IMR-90 (cell line): ENCODE results near the gene LAMA5. TPM values are rescaled to one million over a fixed set of nuclear protein-coding genes. Genes with fewer than 3 reads are reported as not detected.

Source experiments
- ATAC-seq: fragments of 200-7000 bp; cut with Tn5 transposase; 2 replicates; pipeline ENCODE4 v1.9.1; 2020; ENCODE audit warnings: low read depth, mild to moderate bottlenecking, moderate library complexity
- BruUV-seq: library from RNA; stranded (reverse); fragments of 400-500 nt; replicated peaks from 2 replicates; lab custom pipeline; 2021; lab: Mats Ljungman, UMichigan
- CTCF ChIA-PET: fragments of 300-600 bp; formaldehyde crosslinking; extraction: SDS; loops from one replicate; lab custom pipeline; 2021; ENCODE audit warnings: antibody characterized with exemption; lab: Yijun Ruan, JAX
- POLR2A ChIA-PET: fragments of 300-600 bp; sonication (Branson Sonifier 250); formaldehyde crosslinking; loops from one replicate; lab custom pipeline; 2022; ENCODE audit warnings: antibody characterized with exemption; ENCODE audit not compliant: unreplicated experiment; lab: Charles Lee
- DNase-seq: peaks from one replicate; pipeline ENCODE4 v3.0.0; 2013
- H2AFZ ChIP-seq: replicated peaks from 2 replicates; pipeline ENCODE3; 2013; ENCODE audit warnings: low read length, mild to moderate bottlenecking; ENCODE audit not compliant: poor library complexity
- H2AK5ac ChIP-seq: 2 replicates; pipeline ENCODE4 v1.6.1; 2013; ENCODE audit warnings: low read depth, low read length, inconsistent platforms
- H2AK9ac ChIP-seq: replicated peaks from 2 replicates; pipeline ENCODE3; 2013; ENCODE audit warnings: mild to moderate bottlenecking, low read depth, low read length, moderate library complexity; ENCODE audit not compliant: poor library complexity
- H2BK120ac ChIP-seq: 2 replicates; pipeline ENCODE4 v1.6.1; 2013; ENCODE audit warnings: low read depth, low read length, inconsistent platforms
- H2BK15ac ChIP-seq: 3 replicates; pipeline ENCODE4 v1.6.1; 2013; ENCODE audit warnings: low read depth, low read length, inconsistent platforms
- H2BK20ac ChIP-seq: 2 replicates; pipeline ENCODE4 v1.6.1; 2013; ENCODE audit warnings: low read depth, mild to moderate bottlenecking, inconsistent platforms, low read length, moderate library complexity
- H2BK5ac ChIP-seq: 2 replicates; pipeline ENCODE4 v1.6.1; 2013; ENCODE audit warnings: mild to moderate bottlenecking, low read depth, low read length, inconsistent platforms; ENCODE audit not compliant: poor library complexity, severe bottlenecking
- H3K14ac ChIP-seq: replicated peaks from 2 replicates; pipeline ENCODE4 v1.6.1; 2013; ENCODE audit warnings: low read depth, low read length, inconsistent platforms
- H3K18ac ChIP-seq: 2 replicates; pipeline ENCODE4 v1.6.1; 2013; ENCODE audit warnings: low read depth, low read length, control low read depth
- H3K23ac ChIP-seq: 2 replicates; pipeline ENCODE4 v1.6.1; 2013; ENCODE audit warnings: low read depth, low read length, inconsistent platforms
- H3K27ac ChIP-seq: 2 replicates; pipeline ENCODE4 v1.5.1; 2013; ENCODE audit warnings: mild to moderate bottlenecking, control low read depth, low read length; ENCODE audit not compliant: insufficient read depth
- H3K27me3 ChIP-seq: 2 replicates; pipeline ENCODE4 v1.6.1; 2013; ENCODE audit warnings: low read length; ENCODE audit not compliant: control insufficient read depth, insufficient read depth
- H3K36me3 ChIP-seq: 2 replicates; pipeline ENCODE4 v1.6.1; 2013; ENCODE audit warnings: low read length, mixed read lengths; ENCODE audit not compliant: control insufficient read depth, insufficient read depth
- H3K4ac ChIP-seq: 2 replicates; pipeline ENCODE4 v1.6.1; 2013; ENCODE audit warnings: low read depth, low read length, inconsistent platforms
- H3K4me1 ChIP-seq: 2 replicates; pipeline ENCODE4 v1.6.1; 2013; ENCODE audit warnings: low read length, mixed read lengths; ENCODE audit not compliant: control insufficient read depth, insufficient read depth
- H3K4me2 ChIP-seq: 2 replicates; pipeline ENCODE4 v1.6.1; 2013; ENCODE audit warnings: low read depth, mild to moderate bottlenecking, control low read depth, low read length, moderate library complexity
- H3K4me3 ChIP-seq: 2 replicates; pipeline ENCODE4 v1.5.1; 2013; ENCODE audit warnings: low read depth, mild to moderate bottlenecking, control low read depth, low read length, moderate library complexity; ENCODE audit not compliant: insufficient read depth
- H3K56ac ChIP-seq: 2 replicates; pipeline ENCODE4 v1.6.1; 2013; ENCODE audit warnings: low read length, inconsistent platforms; ENCODE audit not compliant: insufficient read depth; ENCODE audit errors: extremely low read depth
- H3K79me1 ChIP-seq, 2 experiments: 2 replicates each; pipeline ENCODE4 v1.6.1; 2013; ENCODE audit warnings: low read length in 2 of 2, inconsistent platforms in 1 of 2, low read depth in 1 of 2
- H3K9ac ChIP-seq: 2 replicates; pipeline ENCODE4 v1.6.1; 2013; ENCODE audit warnings: low read depth, low read length, control low read depth
- H3K9me1 ChIP-seq: 2 replicates; pipeline ENCODE4 v1.6.1; 2013; ENCODE audit warnings: low read length, inconsistent platforms; ENCODE audit not compliant: insufficient read depth
- H3K9me3 ChIP-seq: 2 replicates; pipeline ENCODE4 v1.6.1; 2013; ENCODE audit warnings: low read length; ENCODE audit not compliant: control insufficient read depth, insufficient read depth
- H4K20me1 ChIP-seq: 2 replicates; pipeline ENCODE4 v1.6.1; 2013; ENCODE audit warnings: low read length, inconsistent platforms; ENCODE audit not compliant: insufficient read depth
- H4K5ac ChIP-seq: 2 replicates; pipeline ENCODE4 v1.6.1; 2013; ENCODE audit warnings: mild to moderate bottlenecking, low read depth, low read length, control low read depth
- H4K8ac ChIP-seq, 2 experiments: 2 replicates each; pipeline ENCODE4 v1.6.1; 2013; ENCODE audit warnings: low read depth in 2 of 2, low read length in 2 of 2, control low read depth in 1 of 2, inconsistent platforms in 1 of 2
- H4K91ac ChIP-seq: 2 replicates; pipeline ENCODE4 v1.6.1; 2013; ENCODE audit warnings: low read depth, low read length, inconsistent platforms; ENCODE audit not compliant: insufficient read depth
- BHLHE40 ChIP-seq: fragments of 150-350 bp; IDR thresholded peaks from 2 replicates; pipeline ENCODE4 v1.6.1; 2016; ENCODE audit warnings: mild to moderate bottlenecking, low read depth, low read length
- CEBPB ChIP-seq: IDR thresholded peaks from 2 replicates; pipeline ENCODE4 v1.6.1; 2012; ENCODE audit warnings: low read depth, low read length, improper control_type of control experiment
- CTCF ChIP-seq: conservative IDR thresholded peaks from 2 replicates; pipeline ENCODE4 v1.5.1; 2012; ENCODE audit warnings: mild to moderate bottlenecking, low read depth, low read length, improper control_type of control experiment
- ELK1 ChIP-seq: fragments of 150-350 bp; IDR thresholded peaks from 2 replicates; pipeline ENCODE4 v1.6.1; 2016; ENCODE audit warnings: low read depth, mild to moderate bottlenecking, low read length, moderate library complexity, borderline replicate concordance
- FOS ChIP-seq: fragments of 150-350 bp; IDR thresholded peaks from 2 replicates; pipeline ENCODE4 v1.6.1; 2016; ENCODE audit warnings: low read depth, low read length
- MAFK ChIP-seq: IDR thresholded peaks from 2 replicates; pipeline ENCODE4 v1.6.1; 2012; ENCODE audit warnings: low read depth, low read length, improper control_type of control experiment
- MXI1 ChIP-seq: IDR thresholded peaks from 2 replicates; pipeline ENCODE4 v1.6.1; 2012; ENCODE audit warnings: low read depth, mild to moderate bottlenecking, low read length, moderate library complexity, borderline replicate concordance
- NFE2L2 ChIP-seq: fragments of 150-350 bp; IDR thresholded peaks from 2 replicates; pipeline ENCODE4 v1.6.1; 2016; ENCODE audit warnings: low read depth, mild to moderate bottlenecking, low read length
- RAD21 ChIP-seq: IDR thresholded peaks from 2 replicates; pipeline ENCODE4 v1.6.1; 2012; ENCODE audit warnings: low read length, improper control_type of control experiment
- RCOR1 ChIP-seq: IDR thresholded peaks from 2 replicates; pipeline ENCODE4 v1.6.1; 2012; ENCODE audit warnings: mild to moderate bottlenecking, low read length, improper control_type of control experiment; ENCODE audit not compliant: insufficient replicate concordance
- SMC3 ChIP-seq: fragments of 150-350 bp; IDR thresholded peaks from 2 replicates; pipeline ENCODE4 v1.6.1; 2016; ENCODE audit warnings: low read depth, mild to moderate bottlenecking, antibody characterized with exemption, low read length, moderate library complexity
- USF2 ChIP-seq: fragments of 150-350 bp; IDR thresholded peaks from 2 replicates; pipeline ENCODE4 v1.6.1; 2017; ENCODE audit warnings: mild to moderate bottlenecking, antibody characterized with exemption, low read length, low read depth
- WGBS, 2 experiments: methylation state at CpG; one replicate each; pipeline versions ENCODE4 v1.1.5 to v1.1.7; 2013; ENCODE audit warnings: missing lambda C conversion rate in 2 of 2; ENCODE audit not compliant: insufficient read length in 1 of 2; ENCODE audit errors: extremely low coverage in 2 of 2; 5-methylcytosine and 5-hydroxymethylcytosine counted together
- dilution Hi-C: fragments of 300-500 bp; cut with HindIII; formaldehyde crosslinking; loops from one replicate; pipeline ENCODE4 v1.14.3; 2018; ENCODE audit warnings: low sequenced_read_pairs; ENCODE audit not compliant: unreplicated experiment
- in situ Hi-C: fragments of 300-500 bp; cut with MboI; formaldehyde crosslinking; loops from 3 replicates; pipeline ENCODE4 v1.14.3; 2019; ENCODE audit warnings: low sequenced_read_pairs, inconsistent platforms, mixed read lengths
- intact Hi-C: fragments of 100-400 bp; cut with micrococcal nuclease; formaldehyde crosslinking; loops from 2 replicates; pipeline ENCODE4 v1.10.0; 2022
- polyA plus RNA-seq, 3 experiments: library from polyadenylated mRNA; depleted of rRNA; stranded (reverse); fragments of >200 nt; gene quantifications; 2 replicates each; pipeline ENCODE4 v1.2.3, GENCODE V29; 2012; ENCODE audit warnings: low replicate concordance in 1 of 3
- total RNA-seq: library from RNA; depleted of rRNA; stranded (reverse); fragments of >200 nt; gene quantifications from 2 replicates; pipeline ENCODE4 v1.2.3, GENCODE V29; 2012

LAMA5 gene
- total and polyA plus RNA-seq, 2 of the 4 experiments (the other 2 are of a cell fraction) = 0.90 to 7.3 TPM

- in situ Hi-C loops = loop anchor here (25.0 kb wide), 1 partner anchor 364 kb away; no protein-coding TSS in a partner anchor
- H3K14ac ChIP-seq = no peak overlapping the region
- no peak overlapping the region for H3K4me2 ChIP-seq
- TF ChIP-seq ELK1 (no peak), RAD21 (peak; percentile 39), SMC3 (0 out of 2 replicates have a peak, but pooled peaks have one; percentile 26), MXI1 (no peak), CEBPB (no peak), MAFK (peak; percentile 52; the same call in 1 of the 2 replicates), BHLHE40 (no peak), USF2 (no peak), NFE2L2 (no peak), FOS (no peak), RCOR1 (no peak), CTCF (peak; percentile 42)
Observed at GRCh38 chr20:62376112-62377063, 9.3 kb upstream of the LAMA5 start.

More at GRCh38 chr20:62376112-62377063, 9.3 kb upstream of the LAMA5 start:
- Histone ChIP-seq H2BK120ac (peak overlapping the region; percentile 57), H2BK15ac (peak overlapping the region; percentile 37; the same call in 1 of the 3 replicates), H3K4me3 (no peak overlapping the region), H2AK5ac (0 out of 2 replicates have a peak overlapping the region, but pooled peaks have one; percentile 33), H3K23ac (no peak overlapping the region), H3K9me3 (no peaks in the 10 kb centered on the region), H2AFZ (peak overlapping the region; percentile 26), H2BK20ac (peak overlapping the region; percentile 44; the same call in 1 of the 2 replicates), H3K27me3 (no peaks in the 10 kb centered on the region), H4K91ac (peak overlapping the region; percentile 61), H2AK9ac (peak overlapping the region; percentile 17), H3K9me1 (peaks cover 7% of the 10 kb centered on the region; the same call in 1 of the 2 replicates), H2BK5ac (peak overlapping the region; percentile 37), H3K56ac (no peak overlapping the region), H3K79me1 (peaks cover 0 to 14% of the 10 kb centered on the region in 2 experiments; a peak in 2 of 4 replicates), H3K9ac (no peak overlapping the region), H3K36me3 (no peaks in the 10 kb centered on the region), H3K18ac (peak overlapping the region; percentile 12; the same call in 1 of the 2 replicates), H4K8ac (peak overlapping the region in 1 of 2 experiments; percentile 19; a peak in 1 of 4 replicates), H3K4me1 (peaks cover 30% of the 10 kb centered on the region), H3K27ac (no peak overlapping the region), H3K4ac (peak overlapping the region; percentile 83; the same call in 1 of the 2 replicates), H4K20me1 (no peaks in the 10 kb centered on the region), H4K5ac (no peak overlapping the region)
- no TSS peak for BruUV-seq
- WGBS, 2 experiments = 92% methylated on average over 4 of the region's 26 CpGs; no CpG with 5 or more reads in 1 of the 2 experiments
- POLR2A ChIA-PET = no interaction called here
- DNase-seq = peak; percentile 32
- dilution Hi-C loops = loop anchor here (25.0 kb wide), 1 partner anchor 89 kb away; no protein-coding TSS in a partner anchor
- intact Hi-C loops = no loop called here
- peak; percentile 27 for ATAC-seq
- CTCF ChIA-PET = interaction anchor here (1.5 kb wide), 1 partner anchor 76 kb away, joined by 6 read pairs; no protein-coding TSS in a partner anchor
